Endothelial cell of umbilical vein (primary cell): ENCODE results near the gene CHCHD3. TPM values are rescaled to one million over a fixed set of nuclear protein-coding genes. Genes with fewer than 3 reads are reported as not detected.

Source experiments
- BruUV-seq: library from RNA; stranded (reverse); fragments of 400-500 nt; replicated peaks from 2 replicates; lab custom pipeline; 2021; lab: Mats Ljungman, UMichigan
- CTCF ChIA-PET: fragments of 300-600, 350-600 bp; sonication (Branson Sonifier 250); formaldehyde crosslinking; loops from one replicate; lab custom pipeline; 2021; ENCODE audit warnings: antibody characterized with exemption, inconsistent platforms; lab: Charles Lee
- POLR2A ChIA-PET: fragments of 300-600, 350-600 bp; sonication (Branson Sonifier 250); formaldehyde crosslinking; loops from one replicate; lab custom pipeline; 2021; ENCODE audit warnings: antibody characterized with exemption, inconsistent platforms; lab: Charles Lee
- DNase-seq: peaks from one replicate; pipeline ENCODE4 v3.0.0-alpha.2; 2011; ENCODE audit warnings: low read depth, low spot score
- FAIRE-seq: peaks from 2 replicates; lab custom pipeline; 2011; peaks lifted over from hg19 to GRCh38; lab: Jason Lieb, UNC
- H2AFZ ChIP-seq: 2 replicates; pipeline ENCODE4 v1.6.0; 2012; ENCODE audit warnings: low read depth, low read length, control low read depth, inconsistent platforms
- H3K27ac ChIP-seq: 2 replicates; pipeline ENCODE4 v1.5.1; 2011; ENCODE audit warnings: low read depth, mild to moderate bottlenecking, control low read depth, low read length, moderate library complexity; ENCODE audit not compliant: insufficient read depth
- H3K27me3 ChIP-seq, 2 experiments: 2 replicates each; pipeline versions ENCODE4 v1.6.0 to v1.6.1; 2011; ENCODE audit warnings: low read length in 2 of 2, mixed read lengths in 1 of 2; ENCODE audit not compliant: control insufficient read depth in 2 of 2, insufficient read depth in 2 of 2
- H3K36me3 ChIP-seq, 2 experiments: 2 replicates in 1 of 2; 3 replicates in 1 of 2; pipeline ENCODE4 v1.5.1; 2011; ENCODE audit warnings: low read length in 2 of 2, mild to moderate bottlenecking in 1 of 2, moderate library complexity in 1 of 2; ENCODE audit not compliant: control insufficient read depth in 2 of 2, insufficient read depth in 2 of 2; ENCODE audit errors: extremely low read depth in 1 of 2
- H3K4me1 ChIP-seq: 3 replicates; pipeline ENCODE4 v1.5.1; 2011; ENCODE audit warnings: mild to moderate bottlenecking, low read length; ENCODE audit not compliant: control insufficient read depth, insufficient read depth; ENCODE audit errors: extremely low read depth
- H3K4me2 ChIP-seq: 2 replicates; pipeline ENCODE4 v1.6.1; 2011; ENCODE audit warnings: low read length, control low read depth, mixed read lengths; ENCODE audit not compliant: insufficient read depth
- H3K4me3 ChIP-seq, 3 experiments: fragments of 200-600 bp in 1 of 3; sonication (generic), shearing (Covaris generic) in 1 of 3; replicated peaks in 1 of 3; 2 replicates each; pipeline ENCODE4 v1.5.1; 2011 to 2016; ENCODE audit warnings: control low read depth in 3 of 3, low read length in 3 of 3, mild to moderate bottlenecking in 2 of 3, inconsistent platforms in 1 of 3, low read depth in 1 of 3, moderate library complexity in 1 of 3; ENCODE audit not compliant: insufficient read depth in 1 of 3
- H3K79me2 ChIP-seq: 2 replicates; pipeline ENCODE4 v1.6.0; 2012; ENCODE audit warnings: low read length, inconsistent platforms; ENCODE audit not compliant: control insufficient read depth, insufficient read depth
- H3K9ac ChIP-seq: replicated peaks from 2 replicates; pipeline ENCODE3; 2011; ENCODE audit warnings: low read length, control low read depth; ENCODE audit not compliant: insufficient read depth; ENCODE audit errors: extremely low read depth
- H3K9me1 ChIP-seq: replicated peaks from 3 replicates; pipeline ENCODE4 v1.6.0; 2011; ENCODE audit warnings: mild to moderate bottlenecking, low read length; ENCODE audit not compliant: control insufficient read depth, insufficient read depth; ENCODE audit errors: extremely low read depth
- H3K9me3 ChIP-seq: replicated peaks from 2 replicates; pipeline ENCODE4 v1.5.1; 2012; ENCODE audit warnings: low read length, inconsistent platforms; ENCODE audit not compliant: control insufficient read depth, insufficient read depth
- H4K20me1 ChIP-seq: replicated peaks from 2 replicates; pipeline ENCODE3; 2011; ENCODE audit warnings: mild to moderate bottlenecking, low read length; ENCODE audit not compliant: control insufficient read depth, insufficient read depth; ENCODE audit errors: extremely low read depth
- CTCF ChIP-seq, 2 donors: IDR thresholded peaks; 1 replicate in 1 of 2; 2 replicates in 1 of 2; pipeline ENCODE4 v1.5.1; 2011; ENCODE audit warnings: low read length in 2 of 2, mild to moderate bottlenecking in 2 of 2, moderate library complexity in 2 of 2, control low read depth in 1 of 2, inconsistent platforms in 1 of 2, low read depth in 1 of 2; ENCODE audit not compliant: insufficient read depth in 1 of 2; ENCODE audit errors: extremely low read depth in 1 of 2
- EZH2 ChIP-seq: IDR thresholded peaks from 2 replicates; pipeline ENCODE4 v1.6.1; 2012; ENCODE audit warnings: borderline replicate concordance, low read depth, mild to moderate bottlenecking, moderate library complexity, low read length, inconsistent platforms; ENCODE audit not compliant: severe bottlenecking
- FOS ChIP-seq: IDR thresholded peaks from 2 replicates; pipeline ENCODE4 v1.6.1; 2011; ENCODE audit warnings: mild to moderate bottlenecking, low read length, moderate library complexity, borderline replicate concordance; ENCODE audit not compliant: insufficient read depth
- GATA2 ChIP-seq: IDR thresholded peaks from 2 replicates; pipeline ENCODE4 v1.7.0; 2011; ENCODE audit warnings: low read depth, mild to moderate bottlenecking, moderate library complexity, mixed read lengths, low read length; ENCODE audit not compliant: insufficient read length, insufficient read depth
- JUN ChIP-seq: IDR thresholded peaks from 2 replicates; pipeline ENCODE4 v1.6.1; 2011; ENCODE audit warnings: borderline replicate concordance, low read depth; ENCODE audit not compliant: insufficient read length, insufficient read depth
- MAX ChIP-seq: IDR thresholded peaks from 2 replicates; pipeline ENCODE4 v1.6.1; 2011; ENCODE audit not compliant: insufficient read depth, insufficient read length
- POLR2A ChIP-seq: IDR thresholded peaks from 2 replicates; pipeline ENCODE4 v1.6.1; 2012; ENCODE audit warnings: low read depth, mild to moderate bottlenecking, control low read depth, low read length
- POLR2AphosphoS5 ChIP-seq: IDR thresholded peaks from 2 replicates; pipeline ENCODE4 v1.6.1; 2012; ENCODE audit warnings: low read depth, mild to moderate bottlenecking, control low read depth, low read length, moderate library complexity; ENCODE audit not compliant: insufficient read depth
- dilution Hi-C: fragments of 300-500 bp; cut with MboI; formaldehyde crosslinking; loops from one replicate; pipeline ENCODE4 v1.15.0; 2019; ENCODE audit warnings: low sequenced_read_pairs; ENCODE audit not compliant: extremely low pct_ligation_motif_present
- intact Hi-C: fragments of 100-400 bp; cut with micrococcal nuclease; formaldehyde crosslinking; loops from one replicate; pipeline ENCODE4 v1.10.0; 2022
- polyA plus RNA-seq, 4 experiments: library from polyadenylated mRNA; depleted of rRNA in 3 of 4; stranded (reverse) in 3 of 4; unstranded in 1 of 4; fragments of >200 nt; gene quantifications; 2 replicates each; pipeline versions ENCODE4 v1.2.1 to v1.2.3, GENCODE V29; 2011 to 2012; ENCODE audit warnings: missing spikeins in 1 of 4
- total RNA-seq: library from RNA; stranded (reverse); gene quantifications from 2 replicates; pipeline ENCODE4 v1.2.3, GENCODE V29; 2021

The CHCHD3 gene
- total and polyA plus RNA-seq, 2 donors (not counting 3 experiments of a cell fraction or from before 2014, with no cell fraction given) = 22.0 to 63.7 TPM

- ChIA-PET POLR2A (no interaction called here), CTCF (interaction anchor here (1.0 kb wide), 1 partner anchor 11 kb away, joined by 3 read pairs; no protein-coding TSS in a partner anchor)
- TF ChIP-seq JUN = no peak
- no peak for TF ChIP-seq POLR2AphosphoS5
- no peak for TF ChIP-seq EZH2
- TF ChIP-seq GATA2 = no peak
- TF ChIP-seq MAX = no peak
- TF ChIP-seq CTCF (IDR thresholded peaks at IDR 0.05; ENCODE audit: extremely low read depth in 1 of 2, insufficient read depth in 1 of 2, low read depth in 1 of 2, low read length in 2 of 2) = no peak
- no peak for TF ChIP-seq POLR2A
- no peak for TF ChIP-seq FOS
- DNase-seq = no peak
- no peak overlapping the region for H3K27ac ChIP-seq
- intact Hi-C loops (no loop called here), dilution Hi-C loops (no loop called here)
- no peaks in the 10 kb centered on the region for H3K4me1 ChIP-seq
- H3K36me3 ChIP-seq = no peaks in the 10 kb centered on the region
- no TSS peak for BruUV-seq
- no peak overlapping the region for H3K9ac ChIP-seq
- no peak overlapping the region for H3K4me3 ChIP-seq
- H4K20me1 ChIP-seq = no peaks in the 10 kb centered on the region
- H2AFZ ChIP-seq = no peak overlapping the region
- H3K79me2 ChIP-seq = peaks cover 15% of the 10 kb centered on the region
- FAIRE-seq = no peak
- H3K9me1 ChIP-seq = no peaks in the 10 kb centered on the region
- no peaks in the 10 kb centered on the region for H3K9me3 ChIP-seq
- no peaks in the 10 kb centered on the region for H3K27me3 ChIP-seq
- no peak overlapping the region for H3K4me2 ChIP-seq
Observed at GRCh38 chr7:133039614-133040013, 42.3 kb downstream of the CHCHD3 start.
